VCaP (cell line): Measurements from ENCODE around the gene SFXN5.

Source experiments
- H3K27ac ChIP-seq: fragments of 450-650 bp; 2 replicates; pipeline ENCODE4 v1.5.1; 2017
- CTCF ChIP-seq: fragments of 450-650 bp; conservative IDR thresholded peaks from 2 replicates; pipeline ENCODE4 v1.5.1; 2017; ENCODE audit warnings: mild to moderate bottlenecking, moderate library complexity

SFXN5 gene

GRCh38 chr2:72974436-72974754 lies 97.1 kb downstream of the SFXN5 start:
- no peak for TF ChIP-seq CTCF
- H3K27ac ChIP-seq = no peak overlapping the region

GRCh38 chr2:72973566-72974435 lies 97.7 kb downstream of the SFXN5 start:
- H3K27ac ChIP-seq = no peak overlapping the region
- peak; percentile 92 for TF ChIP-seq CTCF

- no peak for TF ChIP-seq CTCF
- no peak overlapping the region for H3K27ac ChIP-seq
Observed at GRCh38 chr2:72973137-72973535, 98.4 kb downstream of the SFXN5 start.

- no peak overlapping the region for H3K27ac ChIP-seq
- no peak for TF ChIP-seq CTCF
Observed at GRCh38 chr2:72972352-72973136, 99.0 kb downstream of the SFXN5 start.

GRCh38 chr2:72971036-72971435 lies 100.5 kb downstream of the SFXN5 start:
- no peak for TF ChIP-seq CTCF
- H3K27ac ChIP-seq = no peak overlapping the region

- no peak overlapping the region for H3K27ac ChIP-seq
- no peak for TF ChIP-seq CTCF
Observed at GRCh38 chr2:72969706-72970105, 101.8 kb downstream of the SFXN5 start.

GRCh38 chr2:72968286-72968685 lies 103.2 kb downstream of the SFXN5 start:
- no peak for TF ChIP-seq CTCF
- H3K27ac ChIP-seq = no peak overlapping the region
